Kidney (tissue), 14 donors: Measurements from ENCODE around the gene FANCE. TPM values are rescaled to one million over a fixed set of nuclear protein-coding genes. Genes with fewer than 3 reads are reported as not detected.

Experiments used
- DNase-seq, 5 donors: peaks; one replicate each; pipeline ENCODE4 v3.0.0-alpha.2; 2013 to 2020
- FAIRE-seq: peaks from 2 replicates; lab custom pipeline; 2012; peaks lifted over from hg19 to GRCh38; lab: Jason Lieb, UNC
- H3K27ac ChIP-seq, 2 donors: one replicate each; pipeline ENCODE4 v1.7.0; 2013; ENCODE audit warnings: low read depth in 2 of 2, low read length in 2 of 2, inconsistent platforms in 1 of 2
- H3K27me3 ChIP-seq: one replicate; pipeline ENCODE4 v1.7.1; 2013; ENCODE audit warnings: low read length, inconsistent platforms; ENCODE audit not compliant: control insufficient read depth, insufficient read depth
- H3K36me3 ChIP-seq, 3 donors: one replicate each; pipeline versions ENCODE4 v1.7.0 to v1.7.1; 2013; ENCODE audit warnings: low read length in 3 of 3, control low read depth in 1 of 3, inconsistent platforms in 1 of 3; ENCODE audit not compliant: insufficient read depth in 3 of 3, control insufficient read depth in 2 of 3
- H3K4me1 ChIP-seq, 3 donors: one replicate each; pipeline versions ENCODE4 v1.7.0 to v1.7.1; 2013; ENCODE audit warnings: low read length in 3 of 3, inconsistent platforms in 1 of 3, low read depth in 1 of 3; ENCODE audit not compliant: control insufficient read depth in 2 of 3, insufficient read depth in 2 of 3
- H3K4me3 ChIP-seq, 3 donors: one replicate each; pipeline versions ENCODE4 v1.7.0 to v1.8.1; 2013; ENCODE audit warnings: low read length in 3 of 3, control low read depth in 1 of 3, inconsistent platforms in 1 of 3
- H3K9ac ChIP-seq, 3 donors: one replicate each; pipeline versions ENCODE4 v1.7.0 to v1.7.1; 2013; ENCODE audit warnings: low read length in 3 of 3, control low read depth in 1 of 3, inconsistent platforms in 1 of 3
- H3K9me3 ChIP-seq, 3 donors: one replicate each; pipeline versions ENCODE4 v1.7.0 to v1.7.1; 2013; ENCODE audit warnings: low read length in 3 of 3, control low read depth in 1 of 3, inconsistent platforms in 1 of 3; ENCODE audit not compliant: control insufficient read depth in 2 of 3, insufficient read depth in 1 of 3
- CTCF ChIP-seq: IDR thresholded peaks from 3 replicates; pipeline ENCODE4 v1.5.1; 2012; ENCODE audit warnings: mild to moderate bottlenecking, moderate library complexity, borderline replicate concordance; ENCODE audit not compliant: insufficient read depth; ENCODE audit errors: extremely low read depth
- intact Hi-C: fragments of 100-400 bp; cut with DNase I; formaldehyde crosslinking; loops from one replicate; pipeline ENCODE4 v1.11.1; 2022
- polyA plus RNA-seq: library from polyadenylated mRNA; stranded (reverse); fragments of 350-450 nt; fragmentation: Illumina TruSeq; extraction: RNeasy Lipid Tissue Mini Kit (QIAGEN cat#74804); gene quantifications from one replicate; pipeline ENCODE4 v1.2.3, GENCODE V29; 2014; ENCODE audit warnings: low read depth, low replicate concordance; ENCODE audit not compliant: insufficient read depth
- total RNA-seq: library from RNA; stranded (reverse); fragmentation: NEBNext Ultra II Directional; extraction: Animal tissue kit (Norgen Biotek cat#: 25700); gene quantifications from one replicate; pipeline ENCODE4 v1.2.1, GENCODE V29; 2021
- donor health status: control.
- donor health status: control.
- donor health status: control.
- donor health status: control.
- donor health status: control.
- donor health status: DM: yes; HTN: yes; CAD: no.
- donor health status: Normal renal cell carcinoma (clear cell type).

FANCE gene
- total and polyA plus RNA-seq, 2 donors from 2014 or later = 1.2 to 2.7 TPM

GRCh38 chr6:35496036-35496840 lies 44.1 kb downstream of the FANCE start:
- peak in 3 of 5 donors; percentile 56 to 74 (median 70) for DNase-seq
- intact Hi-C loops = no loop called here
- Histone ChIP-seq H3K27ac (peak overlapping the region; percentile 76 to 89), H3K9ac (peak overlapping the region; percentile 11 to 82 (median 27)), H3K4me3 (peak overlapping the region; percentile 56 to 69 (median 62)), H3K9me3 (no peaks in the 10 kb centered on the region), H3K36me3 (no peaks in the 10 kb centered on the region), H3K27me3 (no peaks in the 10 kb centered on the region), H3K4me1 (peaks cover 8 to 27% (median 8%) of the 10 kb centered on the region in 3 donors)
- no peak for TF ChIP-seq CTCF
- no peak for FAIRE-seq

GRCh38 chr6:35496841-35497570 lies 44.9 kb downstream of the FANCE start, which contains the start of gene TEAD3:
Gene TEAD3, minus strand, starts transcription at chr6:35497079.
- peak; percentile 91 to 95 (median 93) for DNase-seq

More at GRCh38 chr6:35496841-35497570, 44.9 kb downstream of the FANCE start, which contains the start of gene TEAD3:
- peak within 1 kb of the TSS; percentile 11 to 82 (median 27) for H3K9ac ChIP-seq
- H3K4me3 ChIP-seq = peak within 1 kb of the TSS; percentile 56 to 69 (median 62)
- H3K4me1 ChIP-seq = peaks cover 8 to 23% (median 8%) of the 10 kb centered on the region in 3 donors
- TF ChIP-seq CTCF = no peak
- H3K27ac ChIP-seq = peak within 1 kb of the TSS; percentile 80 to 89
- no peaks in the 10 kb centered on the region for H3K9me3 ChIP-seq
- no peaks in the 10 kb centered on the region for H3K27me3 ChIP-seq
- intact Hi-C loops = no loop called here
- H3K36me3 ChIP-seq = no peaks in the 10 kb centered on the region
- no peak for FAIRE-seq
